Suppressor macrophage treated with lipopolysaccharide for 4 hours (primary cell): ENCODE results near the gene USPL1.

ENCODE experiments used
- DNase-seq: peaks from one replicate; pipeline ENCODE4 v3.0.0-alpha.2; 2020

The USPL1 gene

GRCh38 chr13:30698488-30699005, 80.8 kb downstream of the USPL1 start:
- no peak for DNase-seq

GRCh38 chr13:30700364-30700763, 82.6 kb downstream of the USPL1 start:
- DNase-seq: no peak

- DNase-seq: no peak
These were observed 84.3 kb downstream of the USPL1 start for GRCh38 chr13:30702006-30702405.

GRCh38 chr13:30704596-30704995, 86.9 kb downstream of the USPL1 start:
- DNase-seq: no peak

- no peak for DNase-seq
These were observed 88.0 kb downstream of the USPL1 start for GRCh38 chr13:30705680-30706079.

GRCh38 chr13:30708541-30708940, 90.8 kb downstream of the USPL1 start:
- DNase-seq: no peak
